Astrocyte of the cerebellum (primary cell): ENCODE results near the gene TMEM200C.

ENCODE experiments used
- DNase-seq: peaks from one replicate; pipeline ENCODE4 v3.0.0-alpha.2; 2011; ENCODE audit warnings: low read depth
- H3K4me3 ChIP-seq: 2 replicates; pipeline ENCODE4 v1.5.1; 2011; ENCODE audit warnings: mild to moderate bottlenecking, low read depth, low read length, moderate library complexity
- in situ Hi-C: cut with HindIII; loops from 2 replicates; pipeline ENCODE4 v1.10.0; 2017; ENCODE audit warnings: low sequenced_read_pairs
- TF ChIP-seq, protein P1 (sequence below): IDR thresholded peaks from 2 replicates; pipeline ENCODE4 v1.5.1; 2012; ENCODE audit warnings: low read length, low read depth, moderate library complexity, mild to moderate bottlenecking; ENCODE audit errors: missing control alignments

TMEM200C gene

DNA sequence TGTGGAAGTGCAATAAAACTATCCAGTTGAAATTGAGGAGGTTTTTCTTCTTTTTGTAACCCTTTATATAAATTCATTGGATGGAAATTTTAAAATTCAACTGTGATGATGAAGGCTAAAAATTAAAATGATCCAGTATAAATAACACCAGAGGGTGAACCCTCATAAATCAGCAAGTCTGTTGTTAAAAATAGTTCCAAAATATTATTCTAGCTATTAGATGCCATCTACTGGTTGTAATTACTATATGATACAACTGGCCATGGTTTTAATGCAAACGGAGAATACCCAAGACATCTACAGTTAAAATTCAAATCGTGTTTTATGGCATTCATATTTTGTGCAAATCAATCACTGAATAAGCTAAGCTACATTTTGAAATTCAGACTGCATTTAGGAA lies 53.8 kb downstream of the TMEM200C start:
- DNase-seq: no peak
- in situ Hi-C loops: no loop called here
- TF ChIP-seq, protein P1, sequence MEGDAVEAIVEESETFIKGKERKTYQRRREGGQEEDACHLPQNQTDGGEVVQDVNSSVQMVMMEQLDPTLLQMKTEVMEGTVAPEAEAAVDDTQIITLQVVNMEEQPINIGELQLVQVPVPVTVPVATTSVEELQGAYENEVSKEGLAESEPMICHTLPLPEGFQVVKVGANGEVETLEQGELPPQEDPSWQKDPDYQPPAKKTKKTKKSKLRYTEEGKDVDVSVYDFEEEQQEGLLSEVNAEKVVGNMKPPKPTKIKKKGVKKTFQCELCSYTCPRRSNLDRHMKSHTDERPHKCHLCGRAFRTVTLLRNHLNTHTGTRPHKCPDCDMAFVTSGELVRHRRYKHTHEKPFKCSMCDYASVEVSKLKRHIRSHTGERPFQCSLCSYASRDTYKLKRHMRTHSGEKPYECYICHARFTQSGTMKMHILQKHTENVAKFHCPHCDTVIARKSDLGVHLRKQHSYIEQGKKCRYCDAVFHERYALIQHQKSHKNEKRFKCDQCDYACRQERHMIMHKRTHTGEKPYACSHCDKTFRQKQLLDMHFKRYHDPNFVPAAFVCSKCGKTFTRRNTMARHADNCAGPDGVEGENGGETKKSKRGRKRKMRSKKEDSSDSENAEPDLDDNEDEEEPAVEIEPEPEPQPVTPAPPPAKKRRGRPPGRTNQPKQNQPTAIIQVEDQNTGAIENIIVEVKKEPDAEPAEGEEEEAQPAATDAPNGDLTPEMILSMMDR: no peak
- H3K4me3 ChIP-seq: no peak overlapping the region

DNA sequence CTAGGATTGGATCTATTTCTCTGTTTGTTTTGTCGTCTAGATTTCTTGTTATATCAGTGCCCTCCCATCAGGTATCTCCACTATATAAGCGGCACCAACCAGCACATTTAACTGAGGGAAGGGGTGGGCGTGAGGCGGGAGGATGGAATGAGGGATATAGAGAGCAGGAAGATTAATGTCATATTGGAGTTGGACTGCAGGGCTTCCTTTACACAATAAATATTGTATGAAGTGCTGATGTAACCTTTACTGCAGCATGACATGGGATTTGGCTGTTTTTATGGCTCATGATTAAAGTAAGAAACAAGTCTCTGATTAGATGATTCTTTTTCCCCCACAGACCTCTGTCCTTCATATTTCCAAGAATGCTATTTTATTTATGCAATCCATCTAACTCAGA lies 54.8 kb downstream of the TMEM200C start:
- in situ Hi-C loops: no loop called here
- no peak for DNase-seq
- TF ChIP-seq, protein P1: no peak
- no peak overlapping the region for H3K4me3 ChIP-seq

DNA sequence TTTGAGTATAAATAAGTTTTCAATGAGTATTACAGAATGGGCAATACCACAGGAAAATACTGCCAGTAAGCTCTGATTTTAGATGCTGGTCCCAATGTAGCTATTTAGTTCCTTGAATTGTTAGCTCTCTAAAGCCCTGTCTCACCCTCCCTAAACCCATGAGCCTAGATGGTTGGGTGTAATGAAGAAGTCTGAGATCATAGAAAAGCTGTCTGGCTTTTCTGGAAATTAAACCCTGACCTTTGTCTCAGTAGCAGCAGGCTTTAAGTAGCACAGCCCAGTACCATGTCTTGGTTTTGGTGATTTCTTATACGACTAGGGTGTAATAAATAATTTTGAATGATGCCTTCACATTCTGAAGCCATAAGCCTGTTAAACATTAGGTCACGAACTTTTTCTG lies 55.3 kb downstream of the TMEM200C start:
- no peak for DNase-seq
- TF ChIP-seq, protein P1: no peak
- no peak overlapping the region for H3K4me3 ChIP-seq
- in situ Hi-C loops: no loop called here

DNA sequence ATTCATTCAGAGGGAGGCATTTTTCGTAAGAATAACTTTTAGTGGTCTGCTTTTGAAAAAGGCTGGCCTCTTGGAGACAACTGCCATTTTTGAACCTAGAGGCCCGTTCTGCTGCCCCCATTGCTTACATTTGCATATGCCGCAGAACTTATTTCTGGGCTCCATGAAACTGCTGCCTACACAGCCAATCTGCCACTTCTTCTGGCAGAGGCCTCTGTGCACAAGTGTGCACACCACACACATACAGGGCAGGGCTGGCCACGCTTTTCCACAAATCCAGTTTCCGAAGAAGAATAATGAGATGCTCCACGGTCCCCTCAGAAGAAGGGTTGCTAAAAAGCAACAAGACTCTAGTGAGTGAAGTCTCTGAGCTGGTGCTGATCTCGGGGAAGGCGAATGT lies 56.2 kb downstream of the TMEM200C start:
- TF ChIP-seq, protein P1: no peak
- DNase-seq: no peak
- H3K4me3 ChIP-seq: no peak overlapping the region
- in situ Hi-C loops: no loop called here
